ENCODE measurements around the gene MRPS35.
"Not testable (repeated sequence)": the region's sequence is repeated elsewhere in the genome, so short reads cannot be mapped to it uniquely, and the experiment has no call there.

GRCh38 chr12:27745734-27746133 lies 35.1 kb downstream of the MRPS35 start:
- not testable (repeated sequence) for TF ChIP-seq CTCF (IDR thresholded peaks at IDR 0.05; ENCODE audit: low read depth, low read length, poor library complexity, severe bottlenecking); EZH2phosphoT487 (IDR thresholded peaks at IDR 0.05; ENCODE audit: borderline replicate concordance, low read length)
